ENCODE measurements around the gene ADGRG3.
"Not testable (repeated sequence)": the region's sequence is repeated elsewhere in the genome, so short reads cannot be mapped to it uniquely, and the experiment has no call there.

Gene ADGRG3

DNA sequence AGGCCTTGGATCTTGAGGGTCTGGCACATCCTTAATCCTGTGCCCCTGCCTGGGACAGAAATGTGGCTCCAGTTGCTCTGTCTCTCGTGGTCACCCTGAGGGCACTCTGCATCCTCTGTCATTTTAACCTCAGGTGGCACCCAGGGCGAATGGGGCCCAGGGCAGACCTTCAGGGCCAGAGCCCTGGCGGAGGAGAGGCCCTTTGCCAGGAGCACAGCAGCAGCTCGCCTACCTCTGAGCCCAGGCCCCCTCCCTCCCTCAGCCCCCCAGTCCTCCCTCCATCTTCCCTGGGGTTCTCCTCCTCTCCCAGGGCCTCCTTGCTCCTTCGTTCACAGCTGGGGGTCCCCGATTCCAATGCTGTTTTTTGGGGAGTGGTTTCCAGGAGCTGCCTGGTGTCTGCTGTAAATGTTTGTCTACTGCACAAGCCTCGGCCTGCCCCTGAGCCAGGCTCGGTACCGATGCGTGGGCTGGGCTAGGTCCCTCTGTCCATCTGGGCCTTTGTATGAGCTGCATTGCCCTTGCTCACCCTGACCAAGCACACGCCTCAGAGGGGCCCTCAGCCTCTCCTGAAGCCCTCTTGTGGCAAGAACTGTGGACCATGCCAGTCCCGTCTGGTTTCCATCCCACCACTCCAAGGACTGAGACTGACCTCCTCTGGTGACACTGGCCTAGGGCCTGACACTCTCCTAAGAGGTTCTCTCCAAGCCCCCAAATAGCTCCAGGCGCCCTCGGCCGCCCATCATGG, 4.0 kb upstream of the ADGRG3 start:
- DNase-seq: no peak

DNA sequence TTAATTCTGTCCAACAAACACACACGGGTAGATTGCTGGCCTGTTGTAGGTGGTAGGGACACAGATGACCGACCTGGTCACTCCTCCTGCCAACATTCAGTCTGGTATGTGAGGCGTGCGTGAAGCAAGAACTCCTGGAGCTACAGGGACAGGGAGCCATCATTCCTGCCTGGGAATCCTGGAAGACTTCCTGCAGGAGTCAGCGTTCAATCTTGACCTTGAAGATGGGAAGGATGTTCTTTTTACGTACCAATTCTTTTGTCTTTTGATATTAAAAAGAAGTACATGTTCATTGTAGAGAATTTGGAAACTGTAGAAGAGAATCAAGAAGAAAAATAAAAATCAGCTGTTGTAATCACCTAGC, 3.5 kb upstream of the ADGRG3 start:
- no peak for DNase-seq

DNA sequence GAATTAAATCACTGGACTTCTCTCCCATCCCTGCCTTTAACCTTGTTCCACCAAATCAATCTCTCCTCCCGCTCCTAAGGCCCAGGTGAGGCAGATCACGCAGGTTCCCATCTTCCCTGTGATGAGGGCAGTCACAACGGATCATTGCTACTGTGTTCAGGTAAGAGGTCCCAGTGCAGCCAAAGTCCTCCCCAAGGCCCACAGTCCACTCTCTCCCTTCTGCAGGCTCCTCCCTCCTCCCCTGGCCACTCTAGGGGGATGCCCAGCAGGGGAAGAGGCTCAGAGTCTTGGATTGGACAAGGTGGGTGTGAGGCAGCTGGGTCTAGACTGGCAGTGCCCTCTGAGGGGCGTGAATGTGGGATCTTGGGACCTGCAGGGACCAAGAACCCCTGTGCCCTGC, 2.6 kb upstream of the ADGRG3 start:
- no peak for DNase-seq

DNA sequence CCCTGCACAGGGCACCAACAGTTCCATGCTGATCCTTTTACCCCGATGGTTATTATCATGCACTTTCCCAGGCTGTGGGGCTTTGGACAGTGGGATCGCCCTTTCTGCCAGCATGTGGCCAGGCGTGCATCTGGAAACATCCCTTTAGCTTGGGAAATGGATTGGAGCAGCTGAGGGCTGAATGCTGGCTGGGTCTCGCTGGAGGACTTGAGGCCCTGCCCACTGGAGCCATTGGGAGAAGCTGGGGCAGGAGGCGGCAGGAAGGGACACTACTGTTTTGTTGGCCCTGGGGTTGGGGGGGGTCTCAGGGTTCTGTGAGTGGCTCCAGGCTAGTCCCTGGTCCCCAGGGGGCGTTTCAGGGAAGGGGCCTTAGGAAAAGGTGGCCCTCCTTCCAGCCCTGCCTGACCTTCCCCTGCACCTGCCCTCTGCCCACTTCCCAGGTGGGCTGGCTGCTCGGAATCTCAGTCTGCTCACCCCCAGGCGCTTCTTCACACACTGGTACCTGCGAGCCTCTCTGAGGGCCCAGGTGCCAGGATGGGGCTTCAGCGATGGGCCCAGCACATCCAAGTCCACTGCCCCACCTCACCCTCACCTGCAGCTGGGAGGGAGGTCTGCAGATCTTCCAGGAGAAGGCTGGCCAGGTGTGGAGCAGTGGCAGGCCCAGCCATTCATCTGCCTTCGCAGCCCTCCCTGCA, 1.6 kb upstream of the ADGRG3 start:
- DNase-seq: no peak

DNA sequence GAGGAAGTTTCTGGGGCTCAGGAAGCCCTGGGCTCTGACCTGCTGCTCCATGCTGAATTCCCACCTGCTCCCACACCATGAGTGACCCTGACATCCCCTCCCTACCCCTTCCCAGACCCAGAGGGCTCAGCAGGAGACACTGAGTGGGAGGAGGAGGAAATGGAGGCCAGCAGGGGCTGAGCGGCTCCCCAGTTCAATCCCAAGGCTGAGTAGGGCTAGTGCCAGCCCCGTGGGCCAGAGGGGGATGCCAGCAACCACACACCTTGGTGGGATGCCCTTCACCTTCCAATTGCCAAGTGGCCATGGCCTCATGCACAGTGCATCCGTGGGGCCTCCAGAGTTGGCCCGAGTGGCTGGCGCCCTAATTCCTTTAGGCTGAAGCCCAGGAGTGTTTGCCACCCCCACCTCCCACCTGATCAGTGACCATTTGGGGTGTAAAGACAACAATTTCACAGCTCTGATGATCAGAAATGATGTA, 1.0 kb upstream of the ADGRG3 start:
- no peak for DNase-seq

DNA sequence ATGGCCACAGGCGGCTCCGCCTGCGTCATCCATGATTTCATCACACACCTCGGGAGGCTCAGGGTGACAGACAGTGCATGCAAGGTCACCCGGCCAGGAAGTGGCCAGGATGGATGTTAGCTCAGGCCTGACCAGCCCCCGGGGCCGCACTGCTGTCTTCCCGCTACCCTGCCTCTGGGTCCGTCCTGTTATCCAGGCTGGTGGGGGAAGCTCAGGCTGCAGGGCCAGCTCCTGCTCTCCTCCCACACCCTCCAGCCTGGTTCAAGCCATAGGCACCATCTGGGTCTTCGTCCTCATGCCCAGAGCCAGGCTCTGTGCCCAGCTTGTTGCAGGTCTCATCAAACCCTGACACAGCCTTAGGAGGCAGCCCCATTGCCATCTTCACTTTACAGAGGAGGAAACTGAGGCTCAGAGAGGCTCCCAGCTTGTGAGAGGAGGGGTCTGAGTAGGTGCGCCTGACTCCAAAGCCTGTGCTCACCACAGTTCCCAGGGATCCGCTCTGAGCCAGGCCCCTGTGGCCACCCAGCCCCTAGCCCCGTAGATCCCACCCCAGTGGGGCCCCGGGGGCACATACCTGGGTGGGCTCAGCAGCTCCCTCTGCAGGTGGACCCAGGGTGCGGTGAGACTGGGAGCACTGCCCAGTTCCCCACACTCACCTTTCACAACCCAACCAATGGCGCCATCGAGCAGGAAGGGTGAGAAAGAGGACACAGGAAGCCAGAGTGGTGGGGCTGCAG, 412 bp upstream of the ADGRG3 start:
- peak; percentile 37 for DNase-seq

DNA sequence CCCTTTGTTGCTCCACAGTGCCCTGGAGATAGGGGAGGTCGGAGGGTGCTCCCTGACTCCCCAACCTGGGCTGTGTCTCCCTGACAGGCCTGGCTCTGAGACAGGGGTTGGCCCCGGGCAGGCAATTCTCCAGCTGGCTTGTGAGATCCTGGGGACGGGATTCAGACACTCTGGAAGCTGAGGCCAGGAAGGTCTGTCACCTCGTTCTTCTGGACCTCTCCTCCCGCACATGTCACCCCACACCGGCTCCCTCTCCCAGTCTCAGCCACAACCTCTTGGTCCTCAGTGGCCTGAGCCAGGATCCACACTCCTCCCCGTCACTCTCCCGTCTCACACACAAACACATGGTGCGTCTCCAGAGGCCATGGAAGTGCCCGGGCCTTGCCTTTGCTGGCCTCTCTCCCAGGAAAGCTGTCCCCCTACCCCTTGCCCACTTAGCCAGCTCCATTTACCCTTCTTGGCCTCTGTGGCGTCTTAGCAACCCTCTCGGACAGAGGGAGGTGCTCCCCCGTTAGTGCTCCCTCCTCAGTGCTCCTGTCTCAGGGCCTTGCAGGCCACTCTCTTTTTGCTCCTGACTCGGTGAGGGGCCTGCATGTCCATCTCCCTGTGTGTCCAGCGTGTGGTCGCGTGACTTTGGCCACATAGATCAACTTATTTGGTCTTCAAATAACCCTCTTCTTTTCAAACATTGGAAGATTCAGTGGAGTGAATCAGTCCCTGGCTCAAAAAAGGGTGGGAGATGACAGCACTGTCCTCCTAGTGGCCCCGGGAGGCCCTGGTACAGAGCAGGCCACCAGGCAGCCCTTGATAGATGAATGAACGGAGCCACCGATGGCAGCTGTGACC, 747 bp downstream of the ADGRG3 start:
- DNase-seq: no peak

DNA sequence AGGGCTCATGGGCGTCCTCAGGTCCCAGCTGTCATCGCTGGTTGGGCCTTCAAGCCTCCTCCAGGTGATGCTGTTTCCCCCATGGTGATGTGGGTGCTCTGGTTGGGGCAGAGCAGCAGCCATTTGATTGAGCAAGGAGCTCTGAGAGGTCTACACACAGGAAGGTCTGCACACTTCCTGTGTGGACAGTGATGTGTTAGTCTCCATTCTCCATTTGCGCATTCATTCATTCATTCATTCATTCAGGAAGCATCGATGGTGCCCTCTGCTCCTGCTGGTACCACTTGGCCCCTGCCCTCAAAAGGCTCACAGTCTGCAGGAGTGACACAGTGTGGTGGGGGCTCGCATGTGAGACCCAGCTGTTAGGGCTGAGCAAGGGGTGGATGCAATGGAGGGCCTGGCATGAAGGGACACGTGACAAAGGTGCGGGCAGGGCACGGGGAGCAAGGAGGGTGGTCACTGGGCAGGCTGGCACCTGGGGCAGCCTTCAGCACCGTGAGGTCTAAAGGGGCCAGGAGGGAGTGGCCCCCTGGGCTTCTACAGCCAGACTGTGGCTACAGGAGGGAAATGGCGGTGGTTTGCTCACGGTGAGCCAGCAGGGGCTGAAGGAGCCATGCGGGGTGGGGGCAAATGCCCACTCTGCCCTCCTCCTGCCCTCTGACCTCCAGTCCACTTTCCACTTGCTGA, 1.5 kb downstream of the ADGRG3 start:
- no peak for DNase-seq

DNA sequence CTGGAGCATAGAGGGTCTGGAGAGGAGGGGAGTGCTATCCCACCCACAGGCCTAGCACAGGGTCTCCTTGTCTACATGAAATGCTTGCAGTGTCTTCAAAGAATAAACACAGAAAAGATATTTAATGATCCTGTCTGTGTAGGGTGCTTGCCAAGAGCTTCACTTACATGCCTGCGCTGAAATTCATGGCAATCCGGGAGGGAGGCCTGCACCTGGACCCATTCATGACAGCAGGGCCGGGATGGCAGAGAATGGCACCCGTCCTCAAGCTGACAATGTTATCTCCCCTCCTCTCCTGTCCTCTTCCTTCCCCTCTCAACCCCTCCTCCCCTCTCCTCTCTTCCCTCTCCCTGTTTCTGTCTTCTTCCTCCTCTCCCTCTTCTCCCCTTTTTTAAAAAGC, 2.1 kb downstream of the ADGRG3 start:
- no peak for DNase-seq

DNA sequence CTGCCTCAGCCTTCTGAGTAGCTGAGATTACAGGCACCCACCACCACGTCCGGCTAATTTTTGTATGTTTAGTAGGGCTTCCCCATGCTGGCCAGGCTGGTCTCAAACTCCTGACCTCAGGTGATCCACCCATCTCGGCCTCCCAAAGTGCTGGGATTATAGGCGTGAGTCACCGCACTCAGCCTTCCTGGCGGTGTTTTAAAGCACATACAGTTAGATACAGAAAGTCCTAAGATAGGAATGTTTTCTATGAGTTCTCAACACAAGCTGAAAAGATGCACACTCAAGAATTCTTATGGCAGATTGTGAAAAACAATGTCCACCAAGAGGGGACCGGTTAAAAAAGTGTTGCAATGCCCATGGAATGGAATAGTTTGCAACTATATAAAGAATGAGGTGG, 3.3 kb downstream of the ADGRG3 start:
- not testable (repeated sequence) for DNase-seq

DNA sequence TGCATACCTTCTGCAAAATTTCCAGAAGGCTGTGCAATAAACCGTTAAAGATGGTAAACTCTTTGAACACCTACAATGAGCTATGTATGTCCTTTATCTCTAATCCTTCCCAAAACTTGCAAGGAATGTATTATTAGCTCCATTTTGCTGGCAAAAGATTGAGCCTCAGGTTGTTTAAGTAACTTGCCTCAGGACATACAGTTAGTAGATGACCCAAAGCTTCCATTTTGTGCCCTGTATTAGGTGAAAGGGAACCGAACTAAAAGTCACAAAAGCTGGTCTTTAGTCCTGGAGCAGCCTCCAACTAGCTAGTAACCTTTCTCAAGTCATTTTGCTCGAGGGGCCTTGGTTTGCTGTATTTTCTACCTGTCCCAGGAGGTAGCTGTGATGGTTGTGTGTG, 4.3 kb downstream of the ADGRG3 start:
- no peak for DNase-seq

DNA sequence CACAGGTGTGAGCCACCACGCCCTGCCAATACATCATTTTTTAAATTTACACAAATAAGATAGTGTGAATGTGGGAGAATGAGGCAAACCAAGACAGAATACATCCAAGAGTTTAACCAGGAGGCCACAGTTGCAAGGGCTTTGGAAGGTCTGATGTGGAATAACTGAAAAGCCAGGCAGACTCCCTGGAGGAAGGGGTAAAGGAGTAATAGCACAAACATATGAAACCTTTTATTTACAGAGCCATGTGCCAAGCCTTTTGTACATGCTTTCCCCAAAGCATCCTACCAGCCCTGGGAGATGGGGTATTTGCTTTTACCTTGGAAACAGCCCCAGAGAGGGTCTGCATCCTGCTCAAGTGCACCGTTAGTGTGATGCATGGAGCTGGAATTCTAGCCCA, 4.7 kb downstream of the ADGRG3 start:
- DNase-seq: no peak

DNA sequence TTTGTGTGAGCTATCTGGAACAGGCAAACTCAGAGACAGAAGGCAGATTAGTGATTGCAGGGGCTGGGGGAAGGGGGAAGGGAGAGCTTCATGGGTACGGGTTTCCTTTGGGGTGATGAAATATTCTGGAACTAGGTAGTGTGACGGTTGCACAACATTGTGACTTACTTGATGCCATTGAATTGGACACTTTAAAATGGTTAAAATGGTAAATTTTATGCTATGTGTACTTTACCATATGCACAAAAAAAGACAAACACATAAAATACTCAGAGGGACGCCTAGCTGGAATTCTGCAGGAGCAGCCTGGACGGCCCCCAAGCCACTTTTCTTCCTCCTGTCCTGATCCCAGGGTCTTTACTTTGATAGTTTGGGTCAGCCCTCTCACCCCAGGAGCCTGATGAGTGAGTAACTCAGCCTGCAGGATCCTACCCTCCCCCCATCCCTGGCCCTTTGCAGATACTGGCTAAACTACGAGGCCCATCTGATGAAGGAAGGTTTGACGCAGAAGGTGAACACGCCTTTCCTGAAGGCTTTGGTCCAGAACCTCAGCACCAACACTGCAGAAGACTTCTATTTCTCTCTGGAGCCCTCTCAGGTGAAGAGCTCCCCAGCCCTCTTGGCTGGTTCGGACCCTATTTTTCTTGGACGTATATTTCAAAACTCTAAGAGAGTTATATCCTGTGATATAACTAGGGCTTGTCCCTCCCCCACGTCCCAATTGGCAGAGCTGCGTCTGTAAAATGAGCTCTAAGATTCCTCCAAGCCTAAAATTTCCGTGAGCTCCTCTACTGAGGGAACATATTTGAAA, 7.8 kb downstream of the ADGRG3 start:
- no peak for DNase-seq

DNA sequence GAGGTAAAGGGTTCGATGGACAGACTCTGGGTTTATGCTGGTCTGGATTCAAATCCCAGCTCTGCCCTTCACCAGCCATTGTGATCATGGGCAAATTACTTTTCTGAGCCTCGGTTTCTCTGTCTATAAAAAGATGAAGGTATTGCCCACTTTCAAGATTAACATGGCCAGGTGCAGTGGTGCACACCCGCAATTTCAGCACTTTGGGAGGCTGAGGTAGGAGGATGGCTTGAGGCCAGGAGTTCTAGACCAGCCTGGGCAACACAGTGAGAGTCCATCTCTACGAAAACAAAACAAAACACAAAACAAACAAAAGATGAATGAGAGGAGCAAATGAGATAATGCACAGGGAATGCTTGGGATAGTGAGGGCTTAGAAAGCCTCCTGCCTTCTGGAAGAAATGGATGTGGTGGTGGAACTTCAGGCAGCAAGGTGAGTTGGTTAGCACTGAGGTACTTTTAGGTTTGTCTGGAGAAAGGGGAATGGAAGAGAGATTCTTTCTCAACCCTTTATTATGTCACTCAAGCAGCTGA, 8.5 kb downstream of the ADGRG3 start:
- DNase-seq: no peak

DNA sequence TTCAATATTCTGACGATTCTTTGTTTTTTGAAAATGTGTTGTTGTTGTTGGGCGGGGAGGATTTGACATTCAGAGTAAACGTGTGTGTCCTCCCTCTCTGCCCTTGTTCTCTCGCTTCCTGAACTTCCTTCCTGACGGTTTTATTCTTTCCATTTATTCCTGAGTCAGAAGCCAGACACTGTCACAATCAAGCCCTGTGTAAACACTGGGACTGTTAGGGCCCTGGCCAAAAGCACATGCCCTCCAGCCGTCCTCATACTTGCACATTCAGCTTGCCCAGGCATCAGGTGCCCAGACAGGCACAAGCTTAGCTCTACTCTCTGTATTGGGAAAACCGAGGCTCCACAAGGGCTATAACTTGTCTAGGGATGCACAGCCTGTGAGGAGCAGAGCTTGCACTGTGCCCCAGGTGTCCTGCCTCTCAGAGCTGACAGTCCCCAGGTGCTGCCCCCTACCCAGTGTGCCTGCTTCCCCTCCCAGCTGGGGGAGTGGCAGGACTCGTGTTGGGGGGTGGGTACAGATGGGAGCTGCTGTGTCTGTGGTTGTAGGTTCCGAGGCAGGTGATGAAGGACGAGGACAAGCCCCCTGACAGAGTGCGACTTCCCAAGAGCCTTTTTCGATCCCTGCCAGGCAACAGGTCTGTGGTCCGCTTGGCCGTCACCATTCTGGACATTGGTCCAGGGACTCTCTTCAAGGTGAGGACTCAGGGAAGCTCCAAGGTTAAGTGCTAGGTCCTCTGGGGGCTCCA, 9.7 kb downstream of the ADGRG3 start:
- DNase-seq: no peak

DNA sequence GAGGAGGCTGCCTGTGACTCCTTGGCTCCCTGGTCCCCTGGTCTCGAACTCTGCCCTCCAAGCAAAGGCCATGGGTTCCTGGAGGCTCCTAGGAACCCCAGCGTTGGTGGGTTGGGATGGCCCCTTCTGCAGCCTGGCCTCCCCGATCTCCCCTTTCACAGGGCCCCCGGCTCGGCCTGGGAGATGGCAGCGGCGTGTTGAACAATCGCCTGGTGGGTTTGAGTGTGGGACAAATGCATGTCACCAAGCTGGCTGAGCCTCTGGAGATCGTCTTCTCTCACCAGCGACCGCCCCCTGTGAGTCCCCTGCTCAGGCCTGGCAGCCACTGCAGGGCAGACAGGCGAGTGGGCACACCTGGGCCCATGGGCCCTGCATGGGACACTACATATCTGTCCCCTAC, 10.9 kb downstream of the ADGRG3 start:
- no peak for DNase-seq

DNA sequence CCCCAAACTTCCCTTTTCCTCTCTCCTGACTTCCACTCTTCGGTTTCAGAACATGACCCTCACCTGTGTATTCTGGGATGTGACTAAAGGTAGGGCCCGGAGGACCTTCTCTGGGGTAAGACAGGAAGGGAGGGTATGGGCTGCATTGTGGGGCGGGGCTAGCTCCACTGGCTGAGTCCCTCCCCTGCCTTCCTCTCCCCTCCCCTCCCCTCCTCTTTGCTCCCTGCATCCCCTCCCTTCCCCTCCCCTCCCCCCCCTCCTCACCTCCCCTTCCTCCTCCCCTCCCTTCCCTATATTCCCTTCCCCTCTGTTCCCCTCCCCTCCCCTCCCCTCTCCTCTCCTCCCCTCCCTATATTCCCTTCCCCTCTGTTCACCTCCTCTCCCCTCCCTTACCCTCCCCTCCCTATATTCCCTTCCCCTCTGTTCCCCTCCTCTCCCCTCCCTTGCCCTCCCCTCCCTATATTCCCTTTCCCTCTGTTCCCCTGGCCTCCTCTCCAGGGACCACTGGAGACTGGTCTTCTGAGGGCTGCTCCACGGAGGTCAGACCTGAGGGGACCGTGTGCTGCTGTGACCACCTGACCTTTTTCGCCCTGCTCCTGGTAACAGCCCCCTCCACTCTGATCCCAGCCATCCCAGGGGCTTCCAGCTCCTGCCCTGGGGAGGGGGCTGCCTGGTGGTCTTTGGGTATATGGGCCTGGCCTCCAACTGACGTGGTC, 11.8 kb downstream of the ADGRG3 start:
- DNase-seq: no peak

DNA sequence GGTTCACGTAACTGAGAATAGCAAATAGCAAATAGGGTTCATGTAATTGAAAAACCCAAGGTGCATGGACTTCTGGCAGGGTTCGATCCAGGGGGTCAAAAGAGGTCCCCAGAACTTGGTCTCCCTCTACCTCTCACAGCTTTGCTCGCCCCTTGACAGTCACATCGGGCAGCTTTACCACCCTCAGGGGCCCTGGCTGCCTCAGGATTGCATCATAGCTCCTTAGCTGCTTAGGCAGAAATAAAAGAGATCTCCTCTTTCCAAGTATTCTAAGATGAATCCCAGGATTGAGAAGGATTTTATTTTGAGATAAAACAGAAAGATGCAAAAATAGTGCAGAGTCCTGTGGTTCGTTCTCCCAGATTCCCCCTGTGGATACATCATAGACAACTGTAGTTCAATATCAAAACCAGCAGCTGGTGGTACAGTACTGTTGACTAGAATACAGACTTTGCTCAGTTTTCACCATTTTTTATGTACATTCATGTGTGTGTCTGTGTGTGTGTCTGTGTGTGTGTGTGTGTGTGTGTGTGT, 12.8 kb downstream of the ADGRG3 start:
- no peak for DNase-seq

DNA sequence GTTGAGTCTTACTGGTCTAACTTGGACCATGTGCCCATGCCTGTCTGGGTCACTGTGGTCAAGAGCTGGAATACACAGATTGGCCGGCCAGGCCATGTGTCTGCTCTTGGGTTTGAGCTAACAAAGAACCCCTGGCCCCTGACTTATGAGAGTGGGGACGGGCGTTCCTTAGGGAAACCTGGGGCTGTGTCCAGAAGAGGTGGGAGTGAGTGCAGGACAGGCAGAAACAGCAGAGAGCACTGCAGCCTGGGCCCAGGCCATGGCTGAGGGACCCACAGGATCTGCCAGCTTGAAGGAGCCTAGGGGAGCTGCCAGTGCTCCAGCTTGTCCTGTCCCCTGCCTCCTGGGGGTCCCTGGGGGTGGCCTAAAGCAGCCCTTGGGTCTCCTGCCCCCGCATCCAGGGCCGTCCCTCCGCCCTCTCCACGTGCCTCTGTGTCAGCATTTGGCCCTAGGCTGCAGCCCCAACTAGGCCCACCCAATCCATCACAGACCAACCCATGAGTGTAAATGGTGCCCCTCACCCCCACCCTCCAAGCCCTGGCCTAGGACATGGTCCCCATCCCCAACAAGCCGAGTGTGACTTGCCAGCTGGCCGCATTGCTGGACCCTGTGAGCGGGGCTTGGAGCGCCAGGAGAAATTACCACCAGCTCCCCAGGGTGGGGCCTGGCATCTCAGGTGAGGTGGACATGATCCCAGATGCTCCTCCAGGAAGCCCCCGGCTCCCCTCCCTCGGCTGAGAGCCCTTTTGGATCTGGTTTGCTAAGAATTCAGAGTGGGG, 14.0 kb downstream of the ADGRG3 start:
- DNase-seq: no peak

Measured in EL (cell line).